ENCODE data around the gene DCLK3.

DCLK3 gene

DNA sequence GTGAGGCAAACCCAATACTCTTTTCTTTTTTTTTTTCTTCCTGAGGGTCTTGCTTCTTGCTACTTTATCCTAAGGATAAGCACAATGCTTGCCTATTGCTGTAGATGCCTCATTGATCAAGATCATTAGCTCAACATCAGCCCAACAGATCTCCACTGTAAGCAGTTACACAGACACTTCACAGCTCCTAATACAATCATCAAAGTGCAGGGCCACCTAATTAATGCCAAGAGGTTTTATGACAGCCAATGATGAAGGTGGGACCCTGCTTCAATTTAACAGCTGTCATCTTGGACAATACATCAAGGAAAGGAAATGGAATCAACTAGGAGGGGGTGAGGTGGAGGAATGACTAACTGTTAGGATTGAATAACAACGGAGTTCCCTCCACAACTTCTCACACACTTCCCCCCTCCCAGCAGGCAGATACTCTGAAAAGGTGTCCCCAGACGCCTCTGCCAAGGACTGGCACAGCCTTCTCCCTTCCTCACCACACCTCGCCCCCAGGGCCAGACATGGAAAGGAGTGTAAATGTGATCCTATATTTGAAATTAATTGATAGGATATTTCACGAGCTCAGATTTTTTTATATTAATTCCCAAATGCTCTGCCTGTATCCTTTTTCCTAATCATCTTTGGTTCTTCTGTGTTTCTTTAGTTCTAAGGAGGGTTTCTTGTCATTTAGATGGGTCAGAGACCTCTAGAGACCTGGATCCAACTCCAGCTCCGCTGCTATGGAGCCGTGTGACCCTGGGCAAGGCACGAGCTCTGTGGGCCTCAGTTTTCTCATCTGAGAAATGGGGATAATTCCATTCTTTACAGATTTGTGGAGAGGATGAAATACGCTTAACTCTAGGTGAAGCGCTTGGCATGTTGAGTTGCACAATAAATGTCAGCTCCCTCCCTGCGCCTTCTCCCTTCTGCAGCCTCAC is 1.2 kb downstream of the DCLK3 start:
- Histone ChIP-seq H3K4me3 (ENCODE audit: low read depth, low read length) (peak overlapping the region; percentile 80), H3K9me3 (ENCODE audit: severe bottlenecking) (no peaks in the 10 kb centered on the region)

DNA sequence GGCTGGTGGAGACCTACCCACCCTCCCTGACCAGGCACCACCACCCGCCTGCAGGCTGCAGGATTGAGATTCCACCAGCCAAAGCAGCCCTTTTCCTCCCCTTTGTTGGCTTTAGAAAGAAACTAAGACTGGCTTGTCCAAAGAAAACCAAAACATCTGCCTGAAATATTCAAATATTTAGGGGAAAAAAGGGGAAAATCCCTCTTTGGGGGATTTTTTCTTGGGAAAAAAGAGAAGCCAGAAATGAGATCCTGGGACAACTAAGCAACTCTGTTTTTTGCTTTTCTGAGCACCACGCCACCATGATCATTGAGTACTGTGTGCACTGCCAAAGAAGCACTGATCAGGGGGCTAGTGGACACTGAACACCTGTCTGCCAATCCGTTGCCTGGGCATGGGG is 2.6 kb downstream of the DCLK3 start:
- H3K27ac ChIP-seq = no peak overlapping the region
- H3K36me3 ChIP-seq = no peaks in the 10 kb centered on the region
- no peaks in the 10 kb centered on the region for H3K27me3 ChIP-seq (ENCODE audit: insufficient read depth, low read depth, severe bottlenecking)
- TF ChIP-seq, protein P1, sequence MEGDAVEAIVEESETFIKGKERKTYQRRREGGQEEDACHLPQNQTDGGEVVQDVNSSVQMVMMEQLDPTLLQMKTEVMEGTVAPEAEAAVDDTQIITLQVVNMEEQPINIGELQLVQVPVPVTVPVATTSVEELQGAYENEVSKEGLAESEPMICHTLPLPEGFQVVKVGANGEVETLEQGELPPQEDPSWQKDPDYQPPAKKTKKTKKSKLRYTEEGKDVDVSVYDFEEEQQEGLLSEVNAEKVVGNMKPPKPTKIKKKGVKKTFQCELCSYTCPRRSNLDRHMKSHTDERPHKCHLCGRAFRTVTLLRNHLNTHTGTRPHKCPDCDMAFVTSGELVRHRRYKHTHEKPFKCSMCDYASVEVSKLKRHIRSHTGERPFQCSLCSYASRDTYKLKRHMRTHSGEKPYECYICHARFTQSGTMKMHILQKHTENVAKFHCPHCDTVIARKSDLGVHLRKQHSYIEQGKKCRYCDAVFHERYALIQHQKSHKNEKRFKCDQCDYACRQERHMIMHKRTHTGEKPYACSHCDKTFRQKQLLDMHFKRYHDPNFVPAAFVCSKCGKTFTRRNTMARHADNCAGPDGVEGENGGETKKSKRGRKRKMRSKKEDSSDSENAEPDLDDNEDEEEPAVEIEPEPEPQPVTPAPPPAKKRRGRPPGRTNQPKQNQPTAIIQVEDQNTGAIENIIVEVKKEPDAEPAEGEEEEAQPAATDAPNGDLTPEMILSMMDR (IDR thresholded peaks at IDR 0.05; ENCODE audit: low read depth, low read length) = no peak
- H3K9me3 ChIP-seq (ENCODE audit: severe bottlenecking) = no peaks in the 10 kb centered on the region
- DNase-seq = no peak
- no peak overlapping the region for H3K4me3 ChIP-seq (ENCODE audit: low read depth, low read length)

More for the DNA sequence above, 1.2 kb downstream of the DCLK3 start:
- Histone ChIP-seq H3K36me3 (no peaks in the 10 kb centered on the region), H3K27me3 (ENCODE audit: insufficient read depth, low read depth, severe bottlenecking) (no peaks in the 10 kb centered on the region), H3K27ac (no peak overlapping the region)
- TF ChIP-seq, protein P1 (IDR thresholded peaks at IDR 0.05; ENCODE audit: low read depth, low read length) = no peak
- DNase-seq = no peak

DNA sequence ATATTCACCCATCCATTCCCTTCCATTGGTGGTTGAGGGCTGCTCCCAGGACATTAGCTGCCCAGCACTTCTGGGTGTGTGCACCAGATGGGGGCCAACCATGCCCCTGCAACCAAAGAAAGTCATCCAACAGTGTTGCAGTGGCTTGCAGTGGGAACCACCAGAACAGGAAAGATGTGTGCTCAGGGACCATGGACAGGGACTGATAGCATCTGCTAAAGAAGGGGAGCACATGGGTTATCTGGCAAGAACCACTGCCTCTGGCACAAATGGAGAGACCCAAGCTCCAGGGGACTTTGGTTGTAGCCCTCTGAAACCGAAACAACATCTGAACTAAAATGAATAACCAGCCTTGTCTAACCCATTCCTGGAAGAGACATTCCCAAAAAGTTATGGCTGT is 8.1 kb downstream of the DCLK3 start:
- Histone ChIP-seq H3K27ac (no peak overlapping the region), H3K4me3 (ENCODE audit: low read depth, low read length) (no peak overlapping the region), H3K9me3 (ENCODE audit: severe bottlenecking) (no peaks in the 10 kb centered on the region), H3K27me3 (ENCODE audit: insufficient read depth, low read depth, severe bottlenecking) (no peaks in the 10 kb centered on the region), H3K36me3 (no peaks in the 10 kb centered on the region)
- TF ChIP-seq, protein P1 (IDR thresholded peaks at IDR 0.05; ENCODE audit: low read depth, low read length) = no peak
- DNase-seq = no peak

DNA sequence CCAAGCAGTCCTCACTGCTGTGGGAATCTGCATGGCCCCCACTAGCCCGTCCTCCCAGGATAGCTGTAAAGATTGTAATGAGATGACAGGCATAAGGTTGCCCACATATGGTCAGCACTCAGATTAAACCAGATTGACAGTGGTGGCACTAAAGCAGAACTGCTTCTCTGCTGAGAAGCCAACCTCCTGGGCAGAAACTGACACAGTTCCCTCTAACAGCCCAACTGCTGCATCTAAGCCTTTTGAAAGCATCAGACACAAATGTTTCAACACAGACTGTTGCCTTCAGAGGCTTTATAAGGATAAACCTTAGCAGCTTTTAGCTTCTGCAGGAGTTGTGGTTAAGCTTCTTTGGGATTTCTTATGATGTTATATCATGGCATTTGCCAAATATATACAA is 13.0 kb downstream of the DCLK3 start:
- H3K27ac ChIP-seq = peak overlapping the region; percentile 39
- no peaks in the 10 kb centered on the region for H3K9me3 ChIP-seq (ENCODE audit: severe bottlenecking)
- H3K27me3 ChIP-seq (ENCODE audit: insufficient read depth, low read depth, severe bottlenecking) = no peaks in the 10 kb centered on the region
- peak; percentile 54 for DNase-seq
- TF ChIP-seq, protein P1 (IDR thresholded peaks at IDR 0.05; ENCODE audit: low read depth, low read length) = no peak
- H3K36me3 ChIP-seq = no peaks in the 10 kb centered on the region
- no peak overlapping the region for H3K4me3 ChIP-seq (ENCODE audit: low read depth, low read length)

DNA sequence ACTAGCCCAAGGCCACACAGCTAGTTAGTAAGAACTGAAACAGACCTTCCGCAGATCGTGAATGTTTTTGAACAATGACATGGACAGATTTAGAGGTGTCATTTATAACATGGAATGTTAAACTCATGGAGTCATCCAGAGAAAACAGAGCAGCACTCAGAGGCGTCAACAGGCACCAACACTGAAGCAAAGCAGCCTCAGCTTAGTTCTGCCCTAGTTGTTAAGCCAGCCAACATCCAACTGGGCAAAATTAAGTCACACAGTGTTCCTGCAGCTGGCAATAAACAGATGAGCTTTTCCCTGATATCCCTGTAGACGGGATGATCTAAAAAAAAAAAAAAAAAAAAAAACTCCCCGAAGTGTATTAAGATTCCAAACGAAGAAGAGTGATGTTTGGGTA is 13.6 kb downstream of the DCLK3 start:
- no peak overlapping the region for H3K4me3 ChIP-seq (ENCODE audit: low read depth, low read length)
- no peaks in the 10 kb centered on the region for H3K27me3 ChIP-seq (ENCODE audit: insufficient read depth, low read depth, severe bottlenecking)
- no peak for DNase-seq
- no peaks in the 10 kb centered on the region for H3K9me3 ChIP-seq (ENCODE audit: severe bottlenecking)
- TF ChIP-seq, protein P1 (IDR thresholded peaks at IDR 0.05; ENCODE audit: low read depth, low read length) = no peak
- H3K27ac ChIP-seq = peak overlapping the region; percentile 39; the same call in 1 of the 2 replicates
- no peaks in the 10 kb centered on the region for H3K36me3 ChIP-seq
